ENCODE measurements around the gene SLC25A1. TPM values are rescaled to one million over a fixed set of nuclear protein-coding genes. Genes with fewer than 3 reads are reported as not detected.
A peak's percentile ranks its signal among the peaks of the same experiment; 100 is the strongest.

SLC25A1 gene
- total RNA-seq, 1 experiment from 2014 or later = 151 TPM

DNA sequence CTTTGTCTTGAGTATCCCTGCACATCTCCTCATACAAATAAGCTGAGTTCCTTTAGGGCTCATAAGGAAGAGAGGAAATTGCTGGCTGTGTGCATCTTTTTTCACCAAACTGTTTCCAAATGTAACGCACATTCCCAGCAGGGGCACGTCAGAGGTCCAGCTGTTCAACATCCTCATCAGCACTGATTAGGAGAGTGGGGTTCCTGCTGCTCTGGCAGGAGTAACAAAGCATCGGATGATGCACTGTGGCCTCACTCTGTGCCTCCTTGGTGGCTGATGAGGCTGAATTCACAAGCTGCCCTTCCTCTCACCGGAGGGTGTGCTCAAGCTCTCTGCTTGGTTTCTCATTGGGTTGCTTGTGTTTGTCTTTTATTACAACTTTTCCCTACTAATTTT is 35.5 kb upstream of the SLC25A1 start:
- Histone ChIP-seq H3K27me3 (ENCODE audit: insufficient read depth, low read length) (no peaks in the 10 kb centered on the region), H3K14ac (ENCODE audit: insufficient read depth, low read length) (no peak overlapping the region), H2BK5ac (ENCODE audit: insufficient read length, low read length) (no peak overlapping the region), H4K91ac (ENCODE audit: insufficient read length, low read depth, low read length) (no peak overlapping the region), H2BK15ac (ENCODE audit: low read depth, low read length) (no peak overlapping the region), H3K9me3 (ENCODE audit: control insufficient read depth, low read depth, low read length) (no peaks in the 10 kb centered on the region), H3K4ac (ENCODE audit: low read depth, low read length) (no peak overlapping the region; the same call in 1 of the 2 replicates), H3K79me1 (ENCODE audit: insufficient read depth, low read depth, low read length, poor library complexity, severe bottlenecking) (no peaks in the 10 kb centered on the region), H2BK20ac (ENCODE audit: low read depth, low read length, poor library complexity, severe bottlenecking) (no peak overlapping the region), H3K9ac (ENCODE audit: extremely low read depth, insufficient read length, low read length) (no peak overlapping the region), H3K4me2 (ENCODE audit: insufficient read depth, insufficient read length, low read length) (peak overlapping the region; percentile 30), H2AK5ac (ENCODE audit: insufficient read length, low read length) (no peak overlapping the region), H4K5ac (ENCODE audit: insufficient read length, low read depth, low read length) (no peak overlapping the region), H3K18ac (ENCODE audit: insufficient read length, low read depth, low read length) (no peak overlapping the region), H3K23ac (ENCODE audit: insufficient read length, low read depth, low read length) (no peak overlapping the region), H3K23me2 (ENCODE audit: insufficient read length, low read depth, low read length, poor library complexity, severe bottlenecking) (no peaks in the 10 kb centered on the region), H2AFZ (ENCODE audit: low read length) (no peak overlapping the region), H4K8ac (replicated peaks; ENCODE audit: insufficient read length, low read depth, low read length) (no peak overlapping the region), H2BK12ac (ENCODE audit: insufficient read length, low read depth, low read length) (no peak overlapping the region), H4K20me1 (ENCODE audit: control insufficient read depth, insufficient read depth, insufficient read length) (no peaks in the 10 kb centered on the region), H3K27ac (ENCODE audit: insufficient read length, low read depth, low read length) (no peak overlapping the region), H3K56ac (ENCODE audit: insufficient read length, low read depth, low read length) (no peak overlapping the region), H3K4me1 (ENCODE audit: insufficient read depth, low read length) (peaks cover 9% of the 10 kb centered on the region; the same call in 1 of the 2 replicates), H3T11ph (ENCODE audit: low read length) (no peak overlapping the region), H3K79me2 (ENCODE audit: insufficient read depth, low read length) (no peaks in the 10 kb centered on the region), H2BK120ac (ENCODE audit: low read depth, low read length, poor library complexity, severe bottlenecking) (no peak overlapping the region)
- peaks cover 50 to 52% of the 10 kb centered on the region in 2 experiments for H3K4me1 Mint-ChIP-seq
- peak overlapping the region in 1 of 2 experiments; percentile 63; a peak in 3 of 5 replicates for H3K4me3 Mint-ChIP-seq
- H3K27ac Mint-ChIP-seq = peak overlapping the region in 2 of 3 experiments; percentile 68 to 91; a peak in 4 of 7 replicates
- H3K27me3 Mint-ChIP-seq (ENCODE audit: low read depth) = peaks cover 1% of the 10 kb centered on the region; the same call in 1 of the 2 replicates
- no CpG with 5 or more reads among the region's 4 CpGs for WGBS (ENCODE audit: extremely low coverage, insufficient read length, low lambda C conversion rate)
- TF ChIP-seq, protein P1, sequence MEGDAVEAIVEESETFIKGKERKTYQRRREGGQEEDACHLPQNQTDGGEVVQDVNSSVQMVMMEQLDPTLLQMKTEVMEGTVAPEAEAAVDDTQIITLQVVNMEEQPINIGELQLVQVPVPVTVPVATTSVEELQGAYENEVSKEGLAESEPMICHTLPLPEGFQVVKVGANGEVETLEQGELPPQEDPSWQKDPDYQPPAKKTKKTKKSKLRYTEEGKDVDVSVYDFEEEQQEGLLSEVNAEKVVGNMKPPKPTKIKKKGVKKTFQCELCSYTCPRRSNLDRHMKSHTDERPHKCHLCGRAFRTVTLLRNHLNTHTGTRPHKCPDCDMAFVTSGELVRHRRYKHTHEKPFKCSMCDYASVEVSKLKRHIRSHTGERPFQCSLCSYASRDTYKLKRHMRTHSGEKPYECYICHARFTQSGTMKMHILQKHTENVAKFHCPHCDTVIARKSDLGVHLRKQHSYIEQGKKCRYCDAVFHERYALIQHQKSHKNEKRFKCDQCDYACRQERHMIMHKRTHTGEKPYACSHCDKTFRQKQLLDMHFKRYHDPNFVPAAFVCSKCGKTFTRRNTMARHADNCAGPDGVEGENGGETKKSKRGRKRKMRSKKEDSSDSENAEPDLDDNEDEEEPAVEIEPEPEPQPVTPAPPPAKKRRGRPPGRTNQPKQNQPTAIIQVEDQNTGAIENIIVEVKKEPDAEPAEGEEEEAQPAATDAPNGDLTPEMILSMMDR (conservative IDR thresholded peaks at IDR 0.05) = no peak
- DNase-seq = no peak
- peaks cover 9 to 23% (median 22%) of the 10 kb centered on the region in 3 experiments for H3K36me3 Mint-ChIP-seq (ENCODE audit: insufficient read depth in 1 of 3, low read depth in 3 of 3)
- no peaks in the 10 kb centered on the region for H3K9me3 Mint-ChIP-seq

All from H9 (cell line).